Measurements from ENCODE around the gene ATP2B2. TPM values are rescaled to one million over a fixed set of nuclear protein-coding genes. Genes with fewer than 3 reads are reported as not detected.

The ATP2B2 gene
- total and polyA plus RNA-seq, 7 donors, result 0.08 to 6.5 (median 0.77) TPM

DNA sequence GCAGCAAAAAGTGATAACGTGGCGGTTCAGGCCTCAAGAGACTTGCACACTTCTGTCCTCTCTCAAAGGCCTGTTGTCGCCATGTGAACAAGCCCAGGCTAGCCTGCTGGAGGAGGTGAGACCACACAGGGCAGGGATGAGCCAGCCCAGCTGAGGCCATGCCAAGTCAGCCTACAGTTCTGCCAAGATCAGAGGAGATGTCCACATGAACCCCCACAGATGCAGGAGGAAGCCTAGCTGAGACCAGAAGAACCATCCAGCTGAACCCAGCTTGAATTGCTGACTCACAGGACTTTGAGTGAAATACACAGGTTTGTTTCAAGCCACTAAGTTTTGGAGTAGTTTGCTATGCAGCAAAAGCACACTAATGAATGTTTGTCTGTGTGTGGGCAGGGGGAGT is 134.2 kb downstream of the ATP2B2 start:
- H3K36me3 ChIP-seq (ENCODE audit: insufficient read depth in 1 of 2, low read depth in 1 of 2), result peaks cover 0 to 8% of the 10 kb centered on the region in 2 donors
- WGBS, 3 donors, result 70 to 78% (median 73%) methylated on average over 3 of the region's 3 CpGs
- H3K27me3 ChIP-seq (ENCODE audit: insufficient read depth in 3 of 3, low read length in 2 of 3), result no peaks in the 10 kb centered on the region
- no peak for DNase-seq
- H3K27ac ChIP-seq, result no peak overlapping the region
- TF ChIP-seq, protein P1, sequence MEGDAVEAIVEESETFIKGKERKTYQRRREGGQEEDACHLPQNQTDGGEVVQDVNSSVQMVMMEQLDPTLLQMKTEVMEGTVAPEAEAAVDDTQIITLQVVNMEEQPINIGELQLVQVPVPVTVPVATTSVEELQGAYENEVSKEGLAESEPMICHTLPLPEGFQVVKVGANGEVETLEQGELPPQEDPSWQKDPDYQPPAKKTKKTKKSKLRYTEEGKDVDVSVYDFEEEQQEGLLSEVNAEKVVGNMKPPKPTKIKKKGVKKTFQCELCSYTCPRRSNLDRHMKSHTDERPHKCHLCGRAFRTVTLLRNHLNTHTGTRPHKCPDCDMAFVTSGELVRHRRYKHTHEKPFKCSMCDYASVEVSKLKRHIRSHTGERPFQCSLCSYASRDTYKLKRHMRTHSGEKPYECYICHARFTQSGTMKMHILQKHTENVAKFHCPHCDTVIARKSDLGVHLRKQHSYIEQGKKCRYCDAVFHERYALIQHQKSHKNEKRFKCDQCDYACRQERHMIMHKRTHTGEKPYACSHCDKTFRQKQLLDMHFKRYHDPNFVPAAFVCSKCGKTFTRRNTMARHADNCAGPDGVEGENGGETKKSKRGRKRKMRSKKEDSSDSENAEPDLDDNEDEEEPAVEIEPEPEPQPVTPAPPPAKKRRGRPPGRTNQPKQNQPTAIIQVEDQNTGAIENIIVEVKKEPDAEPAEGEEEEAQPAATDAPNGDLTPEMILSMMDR (IDR thresholded peaks at IDR 0.05), result no peak
- no peaks in the 10 kb centered on the region for H3K9me3 ChIP-seq
- peaks cover 11% of the 10 kb centered on the region for H3K4me1 ChIP-seq
- intact Hi-C loops (cut with DNase I), result loop anchor here in 1 of 2 donors (5.0 kb wide), 1 partner anchor 34 kb away; no protein-coding TSS in a partner anchor
- ATAC-seq, result no peak
- no peak overlapping the region for H3K4me3 ChIP-seq

- peak in 1 of 2 donors; percentile 52 for DNase-seq
- no peaks in the 10 kb centered on the region for H3K27me3 ChIP-seq (ENCODE audit: insufficient read depth in 3 of 3, low read length in 2 of 3)
- intact Hi-C loops (cut with DNase I), result loop anchor here in 1 of 2 donors (5.0 kb wide), 1 partner anchor 33 kb away; no protein-coding TSS in a partner anchor
- H3K9me3 ChIP-seq, result no peaks in the 10 kb centered on the region
- TF ChIP-seq, protein P1 (IDR thresholded peaks at IDR 0.05), result no peak
- peaks cover 0 to 8% of the 10 kb centered on the region in 2 donors for H3K36me3 ChIP-seq (ENCODE audit: insufficient read depth in 1 of 2, low read depth in 1 of 2)
- peaks cover 10% of the 10 kb centered on the region for H3K4me1 ChIP-seq
- H3K27ac ChIP-seq, result no peak overlapping the region
- no peak for ATAC-seq
- no peak overlapping the region for H3K4me3 ChIP-seq
- 47 to 58% (median 48%) methylated on average over 10 of the region's 10 CpGs for WGBS, 3 donors
These were observed 135.0 kb downstream of the ATP2B2 start for GRCh38 chr3:10370429-10370828.

DNA sequence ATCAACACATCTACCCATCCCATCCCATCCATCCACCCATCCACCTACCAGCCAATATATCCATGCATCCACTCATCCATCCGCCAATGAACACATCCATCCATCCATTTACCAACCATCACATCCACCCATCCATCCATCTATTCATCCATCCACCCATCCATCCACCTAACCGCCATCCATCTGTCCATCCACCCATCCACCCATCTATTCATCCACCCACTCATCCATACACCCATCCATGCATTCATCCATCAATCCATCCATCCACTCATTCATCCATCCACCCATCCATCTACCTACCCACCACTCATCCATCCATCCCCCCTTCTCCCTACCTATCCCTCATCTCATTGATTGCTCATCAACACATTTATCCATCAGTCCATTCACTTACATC is 136.9 kb downstream of the ATP2B2 start:
- WGBS, 3 donors, result 93 to 98% (median 94%) methylated on average over 2 of the region's 2 CpGs
- H3K4me3 ChIP-seq, result no peak overlapping the region
- no peaks in the 10 kb centered on the region for H3K9me3 ChIP-seq
- DNase-seq, result no peak
- H3K27me3 ChIP-seq (ENCODE audit: insufficient read depth in 3 of 3, low read length in 2 of 3), result no peaks in the 10 kb centered on the region
- no peaks in the 10 kb centered on the region for H3K4me1 ChIP-seq
- peaks cover 0 to 8% of the 10 kb centered on the region in 2 donors for H3K36me3 ChIP-seq (ENCODE audit: insufficient read depth in 1 of 2, low read depth in 1 of 2)
- no peak overlapping the region for H3K27ac ChIP-seq
- intact Hi-C loops (cut with DNase I), result no loop called here
- ATAC-seq, result no peak
- TF ChIP-seq, protein P1 (IDR thresholded peaks at IDR 0.05), result no peak

- WGBS, 3 donors, result 92 to 99% (median 96%) methylated on average over 5 of the region's 5 CpGs
These were observed 137.9 kb downstream of the ATP2B2 start for GRCh38 chr3:10367506-10367905.

More at GRCh38 chr3:10367506-10367905, 137.9 kb downstream of the ATP2B2 start:
- H3K4me1 ChIP-seq, result no peaks in the 10 kb centered on the region
- DNase-seq (peak in 1 of 2 donors; percentile 18), ATAC-seq (no peak)
- TF ChIP-seq, protein P1 (IDR thresholded peaks at IDR 0.05), result no peak
- no peak overlapping the region for H3K27ac ChIP-seq
- H3K9me3 ChIP-seq, result no peaks in the 10 kb centered on the region
- intact Hi-C loops (cut with DNase I), result no loop called here
- no peaks in the 10 kb centered on the region for H3K27me3 ChIP-seq (ENCODE audit: insufficient read depth in 3 of 3, low read length in 2 of 3)
- peaks cover 0 to 8% of the 10 kb centered on the region in 2 donors for H3K36me3 ChIP-seq (ENCODE audit: insufficient read depth in 1 of 2, low read depth in 1 of 2)
- no peak overlapping the region for H3K4me3 ChIP-seq

Data from psoas muscle (tissue), 8 donors.